ENCODE results near the gene CHCHD6.

DNA sequence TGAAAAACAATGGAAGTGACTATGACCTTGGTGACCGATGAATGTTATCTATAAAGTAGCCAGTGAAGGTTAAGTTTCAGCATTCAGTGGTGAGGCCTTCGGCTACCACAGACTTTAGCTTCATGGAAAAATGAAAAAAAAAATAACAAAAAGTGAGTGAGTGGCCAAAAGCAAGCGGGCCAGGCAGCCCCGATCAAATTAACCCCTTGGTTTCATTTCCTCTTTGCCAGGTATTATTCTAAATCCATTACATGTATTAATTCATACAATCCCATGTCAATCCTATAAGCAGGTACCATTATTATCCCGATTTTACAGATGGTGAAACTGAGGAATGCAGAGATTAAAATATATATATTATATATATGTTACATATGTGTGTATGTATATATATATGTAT is 21.0 kb upstream of the CHCHD6 start:
- TF ChIP-seq, protein P1, sequence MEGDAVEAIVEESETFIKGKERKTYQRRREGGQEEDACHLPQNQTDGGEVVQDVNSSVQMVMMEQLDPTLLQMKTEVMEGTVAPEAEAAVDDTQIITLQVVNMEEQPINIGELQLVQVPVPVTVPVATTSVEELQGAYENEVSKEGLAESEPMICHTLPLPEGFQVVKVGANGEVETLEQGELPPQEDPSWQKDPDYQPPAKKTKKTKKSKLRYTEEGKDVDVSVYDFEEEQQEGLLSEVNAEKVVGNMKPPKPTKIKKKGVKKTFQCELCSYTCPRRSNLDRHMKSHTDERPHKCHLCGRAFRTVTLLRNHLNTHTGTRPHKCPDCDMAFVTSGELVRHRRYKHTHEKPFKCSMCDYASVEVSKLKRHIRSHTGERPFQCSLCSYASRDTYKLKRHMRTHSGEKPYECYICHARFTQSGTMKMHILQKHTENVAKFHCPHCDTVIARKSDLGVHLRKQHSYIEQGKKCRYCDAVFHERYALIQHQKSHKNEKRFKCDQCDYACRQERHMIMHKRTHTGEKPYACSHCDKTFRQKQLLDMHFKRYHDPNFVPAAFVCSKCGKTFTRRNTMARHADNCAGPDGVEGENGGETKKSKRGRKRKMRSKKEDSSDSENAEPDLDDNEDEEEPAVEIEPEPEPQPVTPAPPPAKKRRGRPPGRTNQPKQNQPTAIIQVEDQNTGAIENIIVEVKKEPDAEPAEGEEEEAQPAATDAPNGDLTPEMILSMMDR (IDR thresholded peaks at IDR 0.05), result no peak
- TF ChIP-seq POLR2A (IDR thresholded peaks at IDR 0.05), result no peak
